Gastroesophageal sphincter (tissue), 3 donors: ENCODE measurements around the gene MAK.

Experiments
- CTCF ChIP-seq, 4 experiments: fragments of 200-600 bp in 2 of 4; fragments of 450-650 bp in 2 of 4; sonication (generic) in 1 of 4; IDR thresholded peaks; one replicate each; pipeline ENCODE4 v1.5.1; 2017 to 2019; ENCODE audit warnings: antibody characterized with exemption in 4 of 4, mild to moderate bottlenecking in 2 of 4, moderate library complexity in 2 of 4
- EP300 ChIP-seq: sonication (generic); formaldehyde crosslinking; IDR thresholded peaks from one replicate; pipeline ENCODE4 v1.6.1; 2017; ENCODE audit warnings: antibody characterized with exemption, mild to moderate bottlenecking
- POLR2A ChIP-seq, 2 donors: fragments of 450-650 bp; IDR thresholded peaks; one replicate each; pipeline ENCODE4 v1.6.1; 2017; ENCODE audit warnings: antibody characterized with exemption in 2 of 2, mild to moderate bottlenecking in 2 of 2, moderate library complexity in 1 of 2

GRCh38 chr6:10837622-10837994, 731 bp downstream of the MAK start:
- TF ChIP-seq POLR2A (IDR thresholded peaks at IDR 0.05): no peak
- TF ChIP-seq CTCF (IDR thresholded peaks at IDR 0.05): no peak
- no peak for TF ChIP-seq EP300
